Measurements from ENCODE around the gene TENT4A.

Gene TENT4A

DNA sequence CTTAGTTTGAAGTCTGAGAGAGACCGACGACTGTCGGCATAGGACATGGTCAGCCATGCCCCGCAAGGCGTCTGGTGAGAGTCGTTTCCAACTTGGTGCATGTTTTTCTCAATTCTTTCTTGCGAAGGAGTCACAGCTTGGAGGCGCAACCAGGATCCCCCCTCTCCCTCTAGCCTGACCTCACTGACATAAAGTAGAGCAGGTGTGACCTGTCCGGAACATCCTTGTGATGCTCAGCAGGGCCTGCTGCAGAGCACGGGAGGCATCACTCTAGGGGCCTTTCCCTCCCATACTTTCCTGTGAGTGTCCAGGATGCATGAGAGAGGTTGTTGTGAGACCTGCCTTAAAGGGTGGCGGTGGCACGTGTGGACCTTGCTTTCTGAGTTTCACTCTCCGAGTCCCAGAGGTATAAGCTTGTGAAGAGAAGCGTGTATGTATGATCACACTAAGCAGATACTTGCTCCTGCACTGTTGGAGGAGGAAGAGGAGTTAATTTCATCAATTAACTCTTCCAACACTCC is 5.0 kb downstream of the TENT4A start:
- no peak for DNase-seq (ENCODE audit: low spot score)

DNA sequence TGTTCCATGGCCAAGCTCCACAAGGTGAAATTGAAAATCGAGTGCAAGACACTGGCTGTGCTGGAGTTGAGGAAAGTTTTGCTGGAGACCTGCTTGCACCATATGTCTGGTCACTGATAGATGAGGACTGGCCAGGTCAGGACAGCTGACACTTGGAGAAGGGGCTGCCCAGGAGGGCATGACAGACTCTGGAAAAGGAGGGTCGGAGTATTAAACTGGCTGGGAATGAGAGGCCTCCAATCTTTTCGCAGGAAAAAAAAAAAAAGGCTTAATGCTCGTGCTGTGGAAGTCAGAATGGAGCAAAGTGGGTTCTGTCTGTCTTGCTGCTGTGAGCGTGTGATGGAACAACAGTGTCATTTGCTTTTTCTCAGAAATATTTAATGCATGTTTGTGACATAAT is 5.5 kb downstream of the TENT4A start:
- DNase-seq (ENCODE audit: low spot score), result no peak

DNA sequence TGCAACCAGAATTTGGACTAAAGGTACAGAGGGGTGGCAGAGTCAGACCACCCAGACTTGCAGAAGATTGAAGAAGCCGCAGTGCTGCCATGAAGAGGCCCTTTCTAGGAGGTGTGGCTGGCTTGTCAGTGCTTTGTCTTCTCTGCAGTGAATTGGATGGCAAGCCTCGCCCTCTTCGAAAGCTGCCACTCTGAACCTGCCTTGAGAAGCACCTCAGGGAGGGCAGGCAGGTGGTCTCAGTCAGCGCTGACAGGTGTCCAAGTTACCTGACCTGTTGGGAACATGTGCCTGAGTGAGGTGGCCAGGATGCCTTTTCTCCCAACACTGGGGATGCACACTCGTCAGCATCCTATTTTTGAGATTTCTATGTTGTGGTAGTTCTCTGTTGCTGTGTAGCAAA is 6.2 kb downstream of the TENT4A start:
- no peak for DNase-seq (ENCODE audit: low spot score)

DNA sequence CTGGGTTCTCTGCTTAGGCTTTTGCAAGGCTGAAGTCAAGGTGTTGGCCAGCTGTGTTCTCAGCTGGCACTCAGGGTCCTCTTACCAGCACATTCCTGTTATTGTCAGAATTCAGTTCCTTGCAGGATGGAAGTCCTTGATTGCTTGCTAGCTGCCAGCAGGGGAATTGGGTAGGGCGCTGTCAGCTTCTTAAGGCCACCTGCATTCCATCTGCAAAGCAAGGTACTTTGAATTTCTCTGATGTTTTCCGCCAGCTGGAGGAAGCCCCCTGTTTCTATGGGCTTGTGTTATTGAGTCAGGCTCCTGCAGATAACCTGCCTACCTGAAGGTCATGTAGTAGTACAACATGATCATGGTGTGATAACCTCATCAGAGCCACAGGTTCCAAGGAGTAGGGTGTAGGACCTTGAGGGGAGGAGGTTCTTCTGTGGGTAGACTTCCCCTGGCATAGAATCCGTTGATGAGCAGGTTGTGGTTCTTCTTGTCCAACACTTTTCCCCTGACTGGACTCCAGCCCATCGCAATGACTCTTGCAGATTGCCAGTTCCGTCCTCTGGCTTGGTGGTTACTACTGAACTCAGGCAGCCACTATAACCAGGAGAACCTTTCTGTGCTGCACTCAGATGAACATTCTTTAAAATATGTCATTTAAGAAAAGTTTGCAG is 6.8 kb downstream of the TENT4A start:
- DNase-seq (ENCODE audit: low spot score), result no peak

DNA sequence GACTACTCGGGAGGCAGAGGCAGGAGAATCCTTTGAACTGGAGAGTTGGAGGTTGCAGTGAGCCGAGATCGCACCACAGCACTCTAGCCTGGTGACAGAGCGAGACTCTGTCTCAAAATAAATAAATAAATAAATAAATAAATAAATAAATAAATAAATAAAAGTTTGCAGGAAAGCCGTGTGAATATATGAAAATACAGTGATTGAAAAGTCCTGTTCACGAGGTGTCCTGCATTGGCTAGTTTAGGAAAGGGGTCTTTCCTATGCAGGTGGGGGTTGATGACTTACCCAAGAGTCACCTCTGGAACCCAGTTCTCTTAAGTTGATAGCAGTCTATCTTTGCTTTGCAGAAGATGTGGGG is 7.3 kb downstream of the TENT4A start:
- no peak for DNase-seq (ENCODE audit: low spot score)

DNA sequence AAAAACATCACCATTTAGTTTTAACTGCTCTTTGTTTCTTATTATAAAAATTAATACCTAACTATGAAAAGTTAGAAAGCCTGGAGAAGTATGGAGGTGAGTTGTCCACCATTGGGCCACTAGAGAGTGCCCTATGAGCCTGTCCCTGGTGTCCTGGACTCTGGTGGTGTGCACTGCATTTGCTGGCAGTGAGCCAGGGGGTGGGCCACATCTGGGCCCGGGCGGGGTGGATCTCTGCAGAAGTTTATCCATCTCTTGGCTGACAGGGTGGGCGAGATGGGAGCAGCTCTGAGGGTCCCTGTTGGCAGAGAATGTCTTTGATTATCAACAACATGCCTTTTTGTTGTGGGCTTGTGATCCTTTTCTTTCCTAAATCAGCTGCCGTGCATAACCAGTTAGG is 8.2 kb downstream of the TENT4A start:
- no peak for DNase-seq (ENCODE audit: low spot score)

DNA sequence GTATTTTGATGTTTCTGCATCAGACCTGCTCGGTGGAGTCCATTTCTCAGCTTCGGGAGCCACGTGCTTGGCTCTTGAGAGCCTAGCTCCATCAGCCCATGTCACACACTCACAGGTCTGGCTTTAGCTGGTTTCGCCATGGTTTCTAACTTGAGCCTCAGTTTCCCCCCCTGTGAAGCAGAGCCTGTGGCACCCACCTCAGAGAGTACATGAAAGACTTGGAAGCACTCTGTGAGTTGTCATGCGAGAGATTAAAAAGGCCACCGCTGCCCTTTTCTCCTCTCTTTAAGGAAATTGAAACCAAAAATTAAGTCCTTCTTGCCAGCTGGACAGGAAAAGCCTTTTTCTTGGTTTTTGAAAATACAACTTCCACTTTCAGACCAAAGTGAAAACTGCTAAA is 8.8 kb downstream of the TENT4A start:
- DNase-seq (ENCODE audit: low spot score), result no peak

DNA sequence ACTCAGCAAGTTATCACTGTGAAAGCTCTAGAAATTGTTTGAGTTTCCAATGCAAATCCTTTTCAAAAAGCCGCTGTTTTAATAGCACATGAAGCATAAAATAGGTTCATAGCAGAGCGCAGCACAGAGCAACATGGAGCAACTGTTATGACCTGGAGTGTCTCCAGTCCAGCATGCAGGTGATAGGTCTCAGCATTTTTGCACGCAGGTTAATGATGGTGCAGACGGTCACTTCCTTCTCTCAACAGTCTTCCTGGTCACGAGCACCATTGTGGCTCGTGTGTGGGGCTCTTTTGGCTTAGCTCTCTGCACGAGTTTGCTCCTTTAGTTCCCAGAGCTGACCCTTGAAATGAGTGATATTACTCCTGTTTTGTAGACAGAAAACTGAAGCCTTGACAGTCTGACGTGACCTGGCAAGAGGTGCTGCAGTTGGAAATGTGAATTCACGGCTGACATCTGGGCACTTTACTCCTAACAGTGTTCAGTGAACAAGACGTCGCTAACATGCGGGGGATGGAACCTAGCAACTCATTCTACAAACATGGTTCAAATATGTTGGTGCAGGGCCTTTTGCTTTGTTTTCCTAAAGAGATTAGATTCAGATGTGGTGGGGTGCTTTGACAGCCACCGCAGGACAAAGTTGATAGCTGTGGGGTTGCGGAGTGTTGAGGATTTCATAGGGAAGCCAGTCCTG is 10.0 kb downstream of the TENT4A start:
- no peak for DNase-seq (ENCODE audit: low spot score)

DNA sequence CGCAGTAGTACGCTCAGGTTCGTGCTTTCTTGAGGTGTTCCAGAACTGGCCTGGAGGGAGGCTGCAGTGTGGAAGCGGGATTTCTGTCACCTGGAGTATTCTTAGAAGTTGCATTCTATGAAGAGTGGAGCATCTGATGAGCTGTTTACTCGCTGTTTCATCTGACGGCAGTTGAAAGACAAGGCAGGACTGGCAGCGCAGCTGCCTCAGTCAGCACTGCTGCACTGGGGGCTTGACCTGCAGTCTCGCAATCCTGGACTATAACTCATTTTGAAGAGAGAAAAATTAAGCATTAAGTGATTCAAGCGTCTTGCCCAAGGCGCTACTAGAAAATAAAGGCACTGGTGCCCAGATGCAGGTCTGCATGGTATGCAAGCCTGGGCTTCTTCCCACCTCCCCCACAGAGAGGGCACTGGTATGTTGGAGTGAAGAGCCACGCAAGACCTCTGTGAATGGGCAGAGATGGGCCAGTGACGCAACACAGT is 10.6 kb downstream of the TENT4A start:
- no peak for DNase-seq (ENCODE audit: low spot score)

DNA sequence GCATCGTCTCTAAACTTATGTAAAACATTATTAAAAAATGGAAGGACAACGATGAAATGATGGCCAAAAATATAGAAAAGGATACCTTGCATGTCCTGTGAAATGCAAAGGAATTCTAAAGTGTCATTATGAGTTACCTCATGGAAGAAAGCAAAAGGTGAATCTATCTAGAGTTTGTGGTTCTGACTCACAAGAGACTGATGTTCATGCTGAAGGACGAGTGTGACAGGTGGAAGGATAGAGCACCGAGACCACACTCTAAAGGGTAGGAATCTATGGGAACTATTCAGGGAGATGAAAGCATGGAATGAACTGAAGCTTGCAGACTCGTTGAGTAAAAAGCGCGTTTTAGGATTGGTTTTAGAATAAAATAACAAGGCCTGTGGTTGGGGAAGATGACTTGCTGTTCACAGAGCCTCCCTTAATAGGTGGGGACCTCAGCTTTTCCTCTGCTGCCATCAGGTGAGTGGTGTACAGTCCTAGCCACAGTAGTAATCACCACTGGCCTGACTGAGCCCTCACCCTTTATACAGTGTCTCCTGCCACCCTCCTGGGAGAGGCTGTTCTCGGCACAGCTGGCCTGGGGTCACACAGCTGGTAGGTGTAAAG is 11.2 kb downstream of the TENT4A start:
- no peak for DNase-seq (ENCODE audit: low spot score)

DNA sequence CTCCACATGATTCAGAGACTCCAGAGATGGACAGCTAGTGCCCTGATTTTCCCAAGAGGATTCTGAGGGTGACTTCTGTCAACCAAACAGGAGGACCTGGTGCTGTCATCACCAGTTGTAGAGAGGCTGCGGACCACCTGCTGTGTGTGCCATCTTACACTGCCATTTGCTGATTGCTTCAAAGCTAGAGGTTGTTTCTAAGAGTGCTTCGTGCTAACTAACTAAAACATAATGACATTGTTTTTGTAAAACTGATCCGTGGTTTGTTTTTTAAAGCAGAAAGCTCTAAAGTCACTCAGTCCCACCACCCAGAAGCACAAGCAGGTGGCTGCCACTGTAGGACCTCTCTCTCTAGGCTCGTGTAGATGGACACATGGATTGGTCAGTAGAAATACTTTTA is 12.2 kb downstream of the TENT4A start:
- no peak for DNase-seq (ENCODE audit: low spot score)

DNA sequence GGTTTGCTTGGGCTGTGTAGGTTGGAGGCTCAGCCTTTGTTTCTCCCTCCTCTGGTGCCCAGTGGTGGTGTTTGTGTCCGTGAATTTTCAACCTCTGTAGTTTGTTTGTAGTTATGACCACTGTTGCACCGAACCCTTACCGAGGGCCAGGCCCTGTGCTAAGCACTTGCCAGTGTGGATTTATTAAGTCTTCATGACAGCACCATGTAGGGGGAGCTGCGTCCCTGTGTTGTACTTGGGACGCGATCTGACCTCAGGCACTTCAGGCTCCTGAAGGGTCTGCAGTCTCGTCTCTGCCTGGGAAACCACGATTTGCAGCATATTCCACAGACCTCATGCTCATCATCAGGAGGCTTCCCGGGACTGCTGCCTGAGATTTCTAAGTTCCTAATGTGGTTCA is 12.8 kb downstream of the TENT4A start:
- no peak for DNase-seq (ENCODE audit: low spot score)

DNA sequence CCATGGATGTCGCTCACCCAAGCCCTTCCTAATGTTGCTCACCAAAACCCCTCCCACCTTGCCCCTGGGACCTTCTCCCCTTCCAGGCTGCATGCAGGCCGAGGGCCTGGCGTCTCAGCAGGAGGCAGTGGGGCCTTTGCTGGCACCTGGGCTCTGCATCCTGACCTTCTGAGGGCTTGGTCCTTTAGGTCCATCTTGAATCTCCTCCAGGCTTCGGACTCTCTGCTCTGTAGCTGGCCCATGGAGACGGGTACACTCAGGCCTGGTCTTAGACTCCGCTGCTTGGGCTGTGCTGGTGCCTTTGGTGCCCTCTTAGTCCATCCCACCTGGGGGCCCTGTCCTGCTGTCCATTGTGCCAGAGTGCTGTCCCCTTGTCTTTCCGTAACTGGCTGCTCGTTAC is 14.0 kb downstream of the TENT4A start:
- no peak for DNase-seq (ENCODE audit: low spot score)

DNA sequence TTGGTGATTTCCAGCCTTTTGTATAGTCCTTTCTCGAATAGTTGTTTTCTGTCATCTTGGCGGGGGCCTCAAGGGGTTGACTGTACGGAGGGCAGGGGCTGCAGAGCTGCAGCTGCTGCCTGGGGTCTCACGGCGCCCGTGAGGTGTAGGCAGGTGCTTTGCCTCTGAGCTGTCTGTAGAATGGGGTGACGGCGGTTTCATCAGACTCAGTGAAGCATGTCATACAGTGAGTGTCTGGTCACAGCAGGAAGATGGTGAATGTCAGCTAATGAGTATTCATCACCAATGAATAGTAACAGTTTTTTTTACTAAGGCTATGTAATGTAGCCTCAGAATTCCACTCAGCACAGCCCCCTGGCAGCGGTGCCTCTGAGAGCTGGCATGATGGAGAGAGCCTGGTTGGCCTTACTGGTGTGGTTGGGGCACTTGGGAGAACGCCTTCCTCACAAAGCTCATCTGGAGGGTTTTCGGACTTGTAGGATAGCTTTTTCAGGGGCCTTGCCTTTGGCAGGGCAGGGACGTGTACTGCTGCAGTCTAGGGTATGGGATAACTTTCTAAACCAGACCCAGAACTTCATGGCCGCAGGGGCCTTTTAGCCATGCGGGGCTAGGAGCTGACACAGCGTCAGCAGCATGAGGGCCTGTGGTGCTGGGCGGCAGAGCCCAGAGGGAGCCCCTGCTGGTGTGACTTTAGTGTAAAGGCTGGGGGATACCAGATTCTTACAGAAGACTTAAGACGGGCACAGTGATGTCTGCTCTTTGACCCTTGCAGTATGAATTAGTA is 15.0 kb downstream of the TENT4A start:
- no peak for DNase-seq (ENCODE audit: low spot score)

DNA sequence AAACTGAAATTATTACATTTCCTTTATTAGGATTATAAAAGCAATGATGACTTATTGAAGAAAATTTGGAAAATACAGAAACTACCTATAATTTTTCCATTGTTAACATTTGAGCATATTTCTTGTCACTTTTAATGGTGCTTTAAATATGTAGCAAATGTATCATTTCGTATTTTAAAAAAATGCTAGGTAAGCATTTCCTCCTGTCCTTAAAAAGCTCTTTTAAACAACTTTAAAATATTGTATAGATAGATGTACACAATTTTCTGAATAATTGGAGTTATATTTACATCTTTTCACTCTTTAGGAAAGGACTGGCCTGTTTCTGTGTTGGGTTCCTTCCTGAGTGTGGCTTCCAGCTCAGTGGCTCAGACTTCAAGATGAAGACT is 15.6 kb downstream of the TENT4A start:
- DNase-seq (ENCODE audit: low spot score), result no peak

DNA sequence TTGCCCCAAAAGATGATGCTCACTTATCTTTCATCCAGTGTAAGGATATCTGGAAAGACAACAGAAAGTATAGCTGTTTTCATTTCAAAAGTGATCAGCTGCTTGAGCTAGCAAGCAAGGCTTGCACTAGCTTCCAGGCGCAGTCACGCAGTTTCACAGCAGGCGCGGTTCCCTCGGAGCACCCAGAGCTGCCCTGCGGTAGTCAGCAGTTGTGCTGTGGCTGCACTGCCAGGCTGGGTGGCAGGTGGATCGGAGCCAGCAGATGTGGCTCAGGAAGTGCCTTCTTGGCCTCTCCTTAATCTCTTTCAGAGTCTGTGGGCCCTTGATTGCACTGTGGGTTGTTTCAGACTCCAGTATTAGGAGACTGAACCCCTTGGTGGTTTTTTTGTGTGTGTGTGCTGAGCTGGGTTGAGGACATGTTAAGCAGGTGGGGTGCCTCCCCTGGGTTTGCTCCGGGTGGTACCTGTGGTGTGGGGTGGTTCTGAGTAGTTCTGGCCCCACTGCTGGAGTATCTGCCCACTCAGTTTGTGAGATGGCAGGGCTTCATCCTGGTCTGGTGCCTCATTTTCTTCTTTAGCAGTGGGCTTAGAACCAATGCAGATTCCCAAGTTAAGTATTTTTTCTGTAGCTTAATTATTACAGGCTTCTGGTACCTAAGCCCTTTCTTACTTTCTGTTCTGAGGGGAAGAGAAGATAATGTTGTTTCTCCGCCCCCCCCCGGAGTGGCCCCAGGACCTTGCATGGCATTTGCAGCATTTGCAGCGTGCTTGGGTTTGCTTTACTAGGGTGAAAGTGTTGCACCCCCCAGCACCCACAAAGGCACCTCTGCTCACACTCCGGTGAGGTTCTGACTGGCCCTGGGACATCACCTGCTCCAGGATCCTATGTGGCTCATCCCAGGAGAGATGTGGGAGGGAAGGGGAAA is 16.4 kb downstream of the TENT4A start:
- peak; percentile 48 for DNase-seq (ENCODE audit: low spot score)

DNA sequence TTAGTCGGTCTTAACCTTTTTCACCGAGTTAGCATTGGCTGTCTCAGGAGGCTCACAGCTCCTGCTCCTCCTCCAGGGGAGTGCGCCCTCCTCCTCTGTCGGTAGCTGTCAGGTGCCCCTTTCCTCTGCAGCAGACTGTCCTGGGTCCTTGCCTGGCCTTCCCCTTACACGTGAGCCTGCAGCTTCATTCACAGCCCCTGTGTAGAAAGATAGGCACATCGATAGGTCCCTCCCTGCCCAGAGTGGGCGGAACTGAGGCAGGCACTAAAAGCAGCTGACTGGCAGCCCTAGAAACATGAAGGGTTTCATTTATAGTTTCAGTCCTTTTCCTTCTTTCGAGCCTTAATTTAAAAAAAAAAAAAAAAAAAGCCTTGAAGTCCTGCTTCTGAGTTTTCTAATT is 17.2 kb downstream of the TENT4A start:
- DNase-seq (ENCODE audit: low spot score), result no peak

DNA sequence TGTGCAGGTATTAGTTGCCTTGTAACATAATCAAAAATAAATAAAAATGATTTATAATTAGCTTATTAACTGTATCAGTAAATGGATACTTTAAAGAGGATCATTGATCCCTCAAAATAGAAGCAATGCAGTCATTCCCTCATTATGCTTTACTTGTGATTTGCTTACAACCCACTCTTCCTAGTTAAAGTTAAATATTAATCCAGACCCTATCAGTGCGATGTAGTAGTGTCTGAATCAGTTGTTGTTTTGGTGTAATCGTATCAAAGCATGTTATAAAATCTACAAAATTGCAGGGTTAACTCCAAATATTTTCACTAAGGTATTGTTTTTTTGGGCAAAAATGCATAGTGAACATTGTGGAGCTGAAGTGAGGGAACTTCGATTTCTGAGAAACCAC is 17.6 kb downstream of the TENT4A start:
- no peak for DNase-seq (ENCODE audit: low spot score)

DNA sequence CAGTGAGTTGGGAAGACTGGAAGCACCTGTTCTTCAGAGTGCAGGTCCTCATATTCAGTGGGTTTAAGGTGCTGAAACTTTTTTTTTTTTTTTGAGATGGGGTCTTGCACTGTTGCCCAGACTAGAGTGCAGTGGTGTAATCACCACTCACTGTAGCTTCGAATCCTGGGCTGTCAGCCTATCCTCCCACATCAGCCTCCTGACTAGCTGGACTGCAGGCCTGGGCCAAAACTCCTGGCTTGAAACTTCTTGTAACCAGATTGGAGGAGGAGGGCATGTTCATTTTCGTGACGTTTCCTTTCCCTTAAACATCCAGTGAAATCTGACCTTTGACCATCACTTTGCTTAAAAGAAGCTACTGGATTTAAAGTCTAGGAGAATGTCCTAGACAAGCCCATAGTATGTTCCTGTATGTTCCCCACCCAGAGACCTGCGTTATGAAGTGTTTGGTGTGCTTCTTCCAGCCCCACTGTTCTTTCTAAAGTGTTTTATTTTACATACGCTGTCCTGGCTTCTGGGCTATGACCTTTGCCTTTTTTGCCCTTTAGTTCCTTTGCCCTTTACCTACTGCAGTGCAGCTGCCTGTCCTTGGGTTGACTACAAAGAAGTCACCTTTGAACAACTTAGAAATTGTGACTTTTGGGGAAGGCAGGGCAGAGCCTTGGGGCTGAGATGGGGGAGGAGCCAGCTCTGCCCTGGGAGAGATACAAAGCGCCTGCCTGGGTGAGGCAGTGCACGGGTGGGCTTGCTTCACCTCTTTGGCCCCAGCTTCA is 18.4 kb downstream of the TENT4A start:
- no peak for DNase-seq (ENCODE audit: low spot score)

DNA sequence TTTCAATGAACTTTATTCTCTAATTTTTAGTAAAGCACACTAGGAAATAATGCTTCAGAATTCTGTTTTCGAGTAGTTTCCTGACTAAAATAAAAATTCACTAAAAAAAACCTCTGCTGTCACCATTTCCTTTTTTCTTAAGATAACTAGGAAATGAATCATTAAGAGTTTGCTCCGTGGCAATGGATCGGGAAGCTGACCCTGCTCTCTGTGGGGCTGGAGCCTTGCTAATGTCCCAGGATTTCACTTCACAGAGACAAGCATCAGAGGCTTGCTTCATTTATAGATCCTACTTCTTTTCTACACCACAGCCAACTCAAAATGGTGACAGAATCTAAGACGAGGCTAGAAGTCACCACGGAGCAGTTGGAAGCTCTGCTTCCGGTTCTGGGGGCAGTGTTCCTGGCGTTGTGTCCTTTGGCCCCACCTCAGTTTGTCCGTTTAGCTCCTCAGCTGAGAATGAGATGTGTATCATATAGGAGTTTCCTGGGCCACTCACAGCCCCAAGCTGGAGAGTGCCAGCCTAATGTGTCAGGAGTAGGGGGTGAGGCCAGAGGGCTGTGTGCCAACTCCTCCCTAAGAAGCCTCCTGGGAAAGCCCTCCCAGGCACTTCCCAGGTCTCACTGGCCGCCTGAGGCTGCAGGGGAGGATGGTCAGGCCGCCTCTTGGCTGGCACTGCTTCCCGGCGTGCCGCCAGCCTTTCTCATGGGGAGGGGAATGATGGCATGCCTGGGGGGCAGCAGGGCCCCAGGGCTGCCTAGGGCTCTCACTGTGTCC is 19.6 kb downstream of the TENT4A start:
- peak; percentile 50 for DNase-seq (ENCODE audit: low spot score)
